Natural killer cell treated with Interleukin-12 subunit alpha and Interleukin-12 subunit beta and Interleukin-15 and Interleukin-18, amount 100 ng/mL, for 72 hours (primary cell): Measurements from ENCODE around the gene ARMC5. TPM values are rescaled to one million over a fixed set of nuclear protein-coding genes. Genes with fewer than 3 reads are reported as not detected.

Source experiments
- total RNA-seq, 2 donors: library from RNA; stranded (reverse); gene quantifications; one replicate each; pipeline ENCODE4 v1.2.3, GENCODE V29; 2022

The ARMC5 gene
- total RNA-seq, 2 donors from 2014 or later = 31.6 to 36.0 TPM

Other genes starting within 250 kb of the ARMC5 start
- gene TRIM72, start 245.4 kb upstream of the ARMC5 start, total RNA-seq = under 1 TPM in 1 of 2 donors, not detected in 1; 0.06 TPM
- gene PYDC1, start 242.4 kb upstream of the ARMC5 start, total RNA-seq = not detected
- gene ITGAM, start 199.5 kb upstream of the ARMC5 start, total RNA-seq = 10 to 100 TPM; 63.9 to 77.8 TPM
- gene ITGAX, start 104.3 kb upstream of the ARMC5 start, total RNA-seq = 100 to 1,000 TPM in 1 of 2 donors, 10 to 100 TPM in 1; 62.1 to 124 TPM
- gene ITGAD, start 66.2 kb upstream of the ARMC5 start, total RNA-seq = under 1 TPM in 1 of 2 donors, not detected in 1; 0.47 TPM
- not detected for gene COX6A2, start 31.1 kb upstream of the ARMC5 start, total RNA-seq
- under 1 TPM in 1 of 2 donors, not detected in 1; 0.17 TPM for gene ZNF843, start 16.7 kb upstream of the ARMC5 start, total RNA-seq
- gene TGFB1I1, start 12.7 kb downstream of the ARMC5 start, total RNA-seq = under 1 TPM; 0.55 to 0.75 TPM
- gene SLC5A2, start 23.6 kb downstream of the ARMC5 start, total RNA-seq = not detected
- gene RUSF1, start 48.9 kb downstream of the ARMC5 start, total RNA-seq = 10 to 100 TPM; 42.1 to 48.5 TPM
- not detected for gene AHSP, start 68.4 kb downstream of the ARMC5 start, total RNA-seq